HCT116 (cell line): ENCODE data around the gene UBE2D3. TPM values are rescaled to one million over a fixed set of nuclear protein-coding genes. Genes with fewer than 3 reads are reported as not detected.

Experiments
- ATAC-seq: fragments of 200-7000 bp; cut with Tn5 transposase; 2 replicates; pipeline ENCODE4 v1.9.1; 2020; ENCODE audit warnings: mild to moderate bottlenecking, moderate library complexity
- BruUV-seq: library from RNA; stranded (reverse); fragments of 400-500 nt; replicated peaks from 2 replicates; lab custom pipeline; 2021; lab: Mats Ljungman, UMichigan
- CTCF ChIA-PET: fragments of 300-600 bp; sonication (Branson Sonifier 250); formaldehyde crosslinking; loops from one replicate; lab custom pipeline; 2021; ENCODE audit warnings: antibody characterized with exemption; lab: Charles Lee
- POLR2A ChIA-PET: fragments of 300-600, 350-600 bp; sonication (Branson Sonifier 250); formaldehyde crosslinking; loops from one replicate; lab custom pipeline; 2021; ENCODE audit warnings: antibody characterized with exemption; lab: Charles Lee
- RAD21 ChIA-PET, 2 experiments: fragments of 300-600 bp; sonication (Branson Sonifier 250); formaldehyde crosslinking; loops; one replicate each; lab custom pipeline; 2023; ENCODE audit warnings: low total read pairs in 2 of 2; ENCODE audit not compliant: uncharacterized antibody in 2 of 2, unreplicated experiment in 2 of 2, low non-redundant PET in 1 of 2; lab: Charles Lee
- DNase-seq: peaks from one replicate; pipeline ENCODE4 v3.0.0-alpha.2; 2010; ENCODE audit warnings: low read depth, low spot score
- H2AFZ ChIP-seq: fragments of 200-600 bp; shearing (Covaris generic), sonication (generic); 2 replicates; pipeline ENCODE4 v1.6.1; 2017; ENCODE audit warnings: low read depth, mixed run types, mixed read lengths, antibody characterized with exemption, low read length; ENCODE audit not compliant: poor library complexity, severe bottlenecking
- H3K27ac ChIP-seq: 2 replicates; pipeline ENCODE4 v1.5.1; 2012; ENCODE audit warnings: low read depth, low read length
- H3K27me3 ChIP-seq: fragments of 200-600 bp; sonication (generic); 2 replicates; pipeline ENCODE4 v1.6.1; 2016; ENCODE audit warnings: mixed run types, low read length, mixed read lengths; ENCODE audit not compliant: insufficient read depth
- H3K36me3 ChIP-seq, 2 experiments: fragments of 200-500 bp in 1 of 2; fragments of 200-600 bp in 1 of 2; sonication (Bioruptor generic) in 1 of 2; sonication (generic) in 1 of 2; 2 replicates each; pipeline versions ENCODE4 v1.5.1 to v1.6.1; 2014 to 2016; ENCODE audit warnings: low read length in 2 of 2, inconsistent platforms in 1 of 2, mixed read lengths in 1 of 2, mixed run types in 1 of 2; ENCODE audit not compliant: insufficient read depth in 2 of 2, control insufficient read depth in 1 of 2
- H3K4me1 ChIP-seq, 2 experiments: fragments of 200-600 bp in 1 of 2; sonication (generic) in 1 of 2; 2 replicates each; pipeline versions ENCODE4 v1.5.1 to v1.6.1; 2012 to 2017; ENCODE audit warnings: low read length in 2 of 2, inconsistent platforms in 1 of 2, mild to moderate bottlenecking in 1 of 2, mixed read lengths in 1 of 2, mixed run types in 1 of 2, moderate library complexity in 1 of 2; ENCODE audit not compliant: insufficient read depth in 2 of 2, control insufficient read depth in 1 of 2
- H3K4me2 ChIP-seq: fragments of 200-600 bp; sonication (generic); 2 replicates; pipeline ENCODE4 v1.6.1; 2017; ENCODE audit warnings: mixed run types, low read length, mixed read lengths
- H3K4me3 ChIP-seq, 2 experiments: fragments of 200-600 bp in 1 of 2; sonication (generic) in 1 of 2; replicated peaks in 1 of 2; 2 replicates each; pipeline ENCODE4 v1.5.1; 2011 to 2016; ENCODE audit warnings: low read length in 2 of 2, control low read depth in 1 of 2, low read depth in 1 of 2, mild to moderate bottlenecking in 1 of 2, mixed read lengths in 1 of 2, mixed run types in 1 of 2
- H3K79me2 ChIP-seq: fragments of 200-600 bp; sonication (generic); 2 replicates; pipeline ENCODE4 v1.6.1; 2017; ENCODE audit warnings: mild to moderate bottlenecking, mixed run types, low read length, moderate library complexity, mixed read lengths; ENCODE audit not compliant: insufficient read depth
- H3K9ac ChIP-seq: fragments of 200-600 bp; sonication (generic); 2 replicates; pipeline ENCODE4 v1.6.1; 2016; ENCODE audit warnings: low read length, mixed read lengths
- H3K9me2 ChIP-seq: fragments of 200-600 bp; sonication (generic), shearing (Covaris generic); 2 replicates; pipeline ENCODE4 v1.6.1; 2017; ENCODE audit warnings: mixed run types, mild to moderate bottlenecking, moderate library complexity; ENCODE audit not compliant: insufficient read depth
- H3K9me3 ChIP-seq, 2 experiments: fragments of 200-500 bp in 1 of 2; fragments of 200-600 bp in 1 of 2; sonication (Bioruptor generic) in 1 of 2; sonication (generic) in 1 of 2; 2 replicates each; pipeline ENCODE4 v1.6.1; 2014 to 2017; ENCODE audit warnings: low read length in 2 of 2, mixed read lengths in 2 of 2, inconsistent platforms in 1 of 2, low read depth in 1 of 2, mild to moderate bottlenecking in 1 of 2, mixed run types in 1 of 2, moderate library complexity in 1 of 2; ENCODE audit not compliant: control insufficient read depth in 1 of 2, insufficient read depth in 1 of 2
- H4K20me1 ChIP-seq: fragments of 200-600 bp; sonication (generic), shearing (Covaris generic); 2 replicates; pipeline ENCODE4 v1.6.1; 2017; ENCODE audit warnings: mixed run types, mild to moderate bottlenecking, moderate library complexity; ENCODE audit not compliant: insufficient read depth
- CBX3 ChIP-seq: IDR thresholded peaks from 2 replicates; pipeline ENCODE4 v1.6.1; 2012; ENCODE audit warnings: low read depth
- CEBPB ChIP-seq: IDR thresholded peaks from 2 replicates; pipeline ENCODE4 v1.6.1; 2012; ENCODE audit warnings: low read depth
- EGR1 ChIP-seq: IDR thresholded peaks from 2 replicates; pipeline ENCODE4 v1.6.1; 2012; ENCODE audit warnings: low read depth
- ELF1 ChIP-seq: IDR thresholded peaks from 2 replicates; pipeline ENCODE4 v1.6.1; 2012; ENCODE audit warnings: low read depth, borderline replicate concordance
- EZH2 ChIP-seq: fragments of 200-600 bp; sonication (generic); IDR thresholded peaks from 2 replicates; pipeline ENCODE4 v1.6.1; 2017; ENCODE audit warnings: antibody characterized with exemption, mixed run types
- EZH2phosphoT487 ChIP-seq: fragments of 200-600 bp; IDR thresholded peaks from 2 replicates; pipeline ENCODE4 v1.6.1; 2018; ENCODE audit warnings: antibody characterized with exemption, borderline replicate concordance
- FOSL1 ChIP-seq: IDR thresholded peaks from 2 replicates; pipeline ENCODE4 v1.6.1; 2012; ENCODE audit warnings: low read depth
- JUND ChIP-seq: IDR thresholded peaks from 2 replicates; pipeline ENCODE4 v1.6.1; 2012
- POLR2A ChIP-seq: IDR thresholded peaks from 2 replicates; pipeline ENCODE4 v1.7.0; 2011; ENCODE audit warnings: borderline replicate concordance; ENCODE audit not compliant: insufficient read depth, insufficient read length; ENCODE audit errors: extremely low read depth
- POLR2AphosphoS5 ChIP-seq: IDR thresholded peaks from 2 replicates; pipeline ENCODE4 v1.6.1; 2011; ENCODE audit warnings: mild to moderate bottlenecking, low read depth, low read length, moderate library complexity
- RAD21 ChIP-seq: IDR thresholded peaks from 2 replicates; pipeline ENCODE4 v1.6.1; 2012; ENCODE audit warnings: low read depth, mild to moderate bottlenecking
- SIN3A ChIP-seq: IDR thresholded peaks from 2 replicates; pipeline ENCODE4 v1.6.1; 2012; ENCODE audit warnings: low read depth
- SP1 ChIP-seq: IDR thresholded peaks from 2 replicates; pipeline ENCODE4 v1.6.1; 2012; ENCODE audit warnings: low read depth
- SRF ChIP-seq: IDR thresholded peaks from 2 replicates; pipeline ENCODE4 v1.6.1; 2012; ENCODE audit warnings: low read depth
- ZFX ChIP-seq: fragments of 450-650 bp; IDR thresholded peaks from 2 replicates; pipeline ENCODE4 v1.6.1; 2017
- intact Hi-C: fragments of 100-400 bp; cut with micrococcal nuclease; formaldehyde crosslinking; loops from 2 replicates; pipeline ENCODE4 v1.10.0; 2022
- total RNA-seq: library from RNA; stranded (reverse); gene quantifications from one replicate; pipeline ENCODE4 v1.2.1, GENCODE V29; 2021; ENCODE audit not compliant: unreplicated experiment
- TF ChIP-seq, protein P1 (sequence below), 3 experiments: fragments of 200-600 bp in 1 of 3; sonication (generic) in 1 of 3; IDR thresholded peaks in 2 of 3; conservative IDR thresholded peaks in 1 of 3; 2 replicates each; pipeline ENCODE4 v1.5.1; 2012 to 2017; ENCODE audit warnings: low read depth in 2 of 3, low read length in 2 of 3, antibody characterized with exemption in 1 of 3, borderline replicate concordance in 1 of 3, control low read depth in 1 of 3, mild to moderate bottlenecking in 1 of 3, mixed read lengths in 1 of 3, mixed run types in 1 of 3, moderate library complexity in 1 of 3; ENCODE audit not compliant: insufficient read depth in 1 of 3
- TF ChIP-seq, protein P2 (sequence below): IDR thresholded peaks from 2 replicates; pipeline ENCODE4 v1.6.1; 2012
- TF ChIP-seq, protein P3 (sequence below): IDR thresholded peaks from 2 replicates; pipeline ENCODE4 v1.6.1; 2012; ENCODE audit warnings: low read depth
- TF ChIP-seq, protein P4 (sequence below): IDR thresholded peaks from 2 replicates; pipeline ENCODE4 v1.6.1; 2011; ENCODE audit warnings: mild to moderate bottlenecking, low read length, moderate library complexity; ENCODE audit not compliant: insufficient replicate concordance; ENCODE audit errors: extremely low read depth
- TF ChIP-seq, protein P5 (sequence below): IDR thresholded peaks from 2 replicates; pipeline ENCODE4 v1.6.1; 2012

Gene UBE2D3
- total RNA-seq, 1 experiment from 2014 or later: 302 TPM

DNA sequence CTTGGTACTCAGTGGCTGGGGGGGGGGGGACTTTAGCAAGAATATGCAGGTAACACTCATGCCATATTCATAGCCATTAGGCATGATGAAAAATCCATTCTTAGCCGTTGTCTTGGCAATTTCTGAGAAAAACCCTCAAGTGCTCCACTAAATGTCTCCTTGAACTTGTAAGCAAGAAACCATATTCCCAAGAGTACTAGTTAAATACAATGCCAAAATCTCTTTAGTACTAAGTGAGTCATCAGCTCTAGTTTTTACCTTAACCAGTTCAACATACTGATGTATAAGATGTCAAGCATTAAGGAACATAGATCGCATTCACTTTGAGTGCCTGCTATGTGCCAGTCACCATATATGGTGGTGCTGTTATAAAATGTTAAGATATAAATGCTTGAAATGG lies 27.5 kb downstream of the UBE2D3 start:
- Histone ChIP-seq H3K27ac (no peak overlapping the region), H3K9me2 (no peaks in the 10 kb centered on the region), H3K27me3 (no peaks in the 10 kb centered on the region), H3K4me3 (no peak overlapping the region), H2AFZ (no peak overlapping the region), H4K20me1 (peaks cover 30% of the 10 kb centered on the region), H3K79me2 (peaks cover 83% of the 10 kb centered on the region), H3K9ac (no peak overlapping the region), H3K36me3 (peaks cover 42 to 64% of the 10 kb centered on the region in 2 experiments), H3K9me3 (no peaks in the 10 kb centered on the region), H3K4me1 (no peaks in the 10 kb centered on the region), H3K4me2 (no peak overlapping the region)
- ChIA-PET RAD21 (no interaction called here), POLR2A (no interaction called here), CTCF (no interaction called here)
- BruUV-seq: no TSS peak
- DNase-seq (no peak), ATAC-seq (no peak)
- intact Hi-C loops: no loop called here
- TF ChIP-seq CBX3 (no peak), EGR1 (no peak), POLR2A (no peak), EZH2phosphoT487 (no peak), SIN3A (no peak), ELF1 (no peak), SRF (no peak), EZH2 (no peak), POLR2AphosphoS5 (no peak), CEBPB (no peak), SP1 (no peak), ZFX (no peak), FOSL1 (no peak), RAD21 (no peak), JUND (no peak)
- TF ChIP-seq, protein P1, sequence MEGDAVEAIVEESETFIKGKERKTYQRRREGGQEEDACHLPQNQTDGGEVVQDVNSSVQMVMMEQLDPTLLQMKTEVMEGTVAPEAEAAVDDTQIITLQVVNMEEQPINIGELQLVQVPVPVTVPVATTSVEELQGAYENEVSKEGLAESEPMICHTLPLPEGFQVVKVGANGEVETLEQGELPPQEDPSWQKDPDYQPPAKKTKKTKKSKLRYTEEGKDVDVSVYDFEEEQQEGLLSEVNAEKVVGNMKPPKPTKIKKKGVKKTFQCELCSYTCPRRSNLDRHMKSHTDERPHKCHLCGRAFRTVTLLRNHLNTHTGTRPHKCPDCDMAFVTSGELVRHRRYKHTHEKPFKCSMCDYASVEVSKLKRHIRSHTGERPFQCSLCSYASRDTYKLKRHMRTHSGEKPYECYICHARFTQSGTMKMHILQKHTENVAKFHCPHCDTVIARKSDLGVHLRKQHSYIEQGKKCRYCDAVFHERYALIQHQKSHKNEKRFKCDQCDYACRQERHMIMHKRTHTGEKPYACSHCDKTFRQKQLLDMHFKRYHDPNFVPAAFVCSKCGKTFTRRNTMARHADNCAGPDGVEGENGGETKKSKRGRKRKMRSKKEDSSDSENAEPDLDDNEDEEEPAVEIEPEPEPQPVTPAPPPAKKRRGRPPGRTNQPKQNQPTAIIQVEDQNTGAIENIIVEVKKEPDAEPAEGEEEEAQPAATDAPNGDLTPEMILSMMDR (IDR thresholded peaks at IDR 0.05 in 2 of 3, conservative IDR thresholded peaks at IDR 0.05 in 1 of 3; ENCODE audit: borderline replicate concordance in 1 of 3, insufficient read depth in 1 of 3, low read depth in 2 of 3, low read length in 2 of 3): no peak
- TF ChIP-seq, protein P2, sequence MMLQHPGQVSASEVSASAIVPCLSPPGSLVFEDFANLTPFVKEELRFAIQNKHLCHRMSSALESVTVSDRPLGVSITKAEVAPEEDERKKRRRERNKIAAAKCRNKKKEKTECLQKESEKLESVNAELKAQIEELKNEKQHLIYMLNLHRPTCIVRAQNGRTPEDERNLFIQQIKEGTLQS: no peak
- TF ChIP-seq, protein P3, sequence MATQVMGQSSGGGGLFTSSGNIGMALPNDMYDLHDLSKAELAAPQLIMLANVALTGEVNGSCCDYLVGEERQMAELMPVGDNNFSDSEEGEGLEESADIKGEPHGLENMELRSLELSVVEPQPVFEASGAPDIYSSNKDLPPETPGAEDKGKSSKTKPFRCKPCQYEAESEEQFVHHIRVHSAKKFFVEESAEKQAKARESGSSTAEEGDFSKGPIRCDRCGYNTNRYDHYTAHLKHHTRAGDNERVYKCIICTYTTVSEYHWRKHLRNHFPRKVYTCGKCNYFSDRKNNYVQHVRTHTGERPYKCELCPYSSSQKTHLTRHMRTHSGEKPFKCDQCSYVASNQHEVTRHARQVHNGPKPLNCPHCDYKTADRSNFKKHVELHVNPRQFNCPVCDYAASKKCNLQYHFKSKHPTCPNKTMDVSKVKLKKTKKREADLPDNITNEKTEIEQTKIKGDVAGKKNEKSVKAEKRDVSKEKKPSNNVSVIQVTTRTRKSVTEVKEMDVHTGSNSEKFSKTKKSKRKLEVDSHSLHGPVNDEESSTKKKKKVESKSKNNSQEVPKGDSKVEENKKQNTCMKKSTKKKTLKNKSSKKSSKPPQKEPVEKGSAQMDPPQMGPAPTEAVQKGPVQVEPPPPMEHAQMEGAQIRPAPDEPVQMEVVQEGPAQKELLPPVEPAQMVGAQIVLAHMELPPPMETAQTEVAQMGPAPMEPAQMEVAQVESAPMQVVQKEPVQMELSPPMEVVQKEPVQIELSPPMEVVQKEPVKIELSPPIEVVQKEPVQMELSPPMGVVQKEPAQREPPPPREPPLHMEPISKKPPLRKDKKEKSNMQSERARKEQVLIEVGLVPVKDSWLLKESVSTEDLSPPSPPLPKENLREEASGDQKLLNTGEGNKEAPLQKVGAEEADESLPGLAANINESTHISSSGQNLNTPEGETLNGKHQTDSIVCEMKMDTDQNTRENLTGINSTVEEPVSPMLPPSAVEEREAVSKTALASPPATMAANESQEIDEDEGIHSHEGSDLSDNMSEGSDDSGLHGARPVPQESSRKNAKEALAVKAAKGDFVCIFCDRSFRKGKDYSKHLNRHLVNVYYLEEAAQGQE: no peak
- TF ChIP-seq, protein P4, sequence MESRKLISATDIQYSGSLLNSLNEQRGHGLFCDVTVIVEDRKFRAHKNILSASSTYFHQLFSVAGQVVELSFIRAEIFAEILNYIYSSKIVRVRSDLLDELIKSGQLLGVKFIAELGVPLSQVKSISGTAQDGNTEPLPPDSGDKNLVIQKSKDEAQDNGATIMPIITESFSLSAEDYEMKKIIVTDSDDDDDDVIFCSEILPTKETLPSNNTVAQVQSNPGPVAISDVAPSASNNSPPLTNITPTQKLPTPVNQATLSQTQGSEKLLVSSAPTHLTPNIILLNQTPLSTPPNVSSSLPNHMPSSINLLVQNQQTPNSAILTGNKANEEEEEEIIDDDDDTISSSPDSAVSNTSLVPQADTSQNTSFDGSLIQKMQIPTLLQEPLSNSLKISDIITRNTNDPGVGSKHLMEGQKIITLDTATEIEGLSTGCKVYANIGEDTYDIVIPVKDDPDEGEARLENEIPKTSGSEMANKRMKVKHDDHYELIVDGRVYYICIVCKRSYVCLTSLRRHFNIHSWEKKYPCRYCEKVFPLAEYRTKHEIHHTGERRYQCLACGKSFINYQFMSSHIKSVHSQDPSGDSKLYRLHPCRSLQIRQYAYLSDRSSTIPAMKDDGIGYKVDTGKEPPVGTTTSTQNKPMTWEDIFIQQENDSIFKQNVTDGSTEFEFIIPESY: no peak
- TF ChIP-seq, protein P5, sequence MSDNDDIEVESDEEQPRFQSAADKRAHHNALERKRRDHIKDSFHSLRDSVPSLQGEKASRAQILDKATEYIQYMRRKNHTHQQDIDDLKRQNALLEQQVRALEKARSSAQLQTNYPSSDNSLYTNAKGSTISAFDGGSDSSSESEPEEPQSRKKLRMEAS: no peak
